Left ventricle myocardium inferior (tissue), 1 donor: Measurements from ENCODE around the gene BBS4. TPM values are rescaled to one million over a fixed set of nuclear protein-coding genes. Genes with fewer than 3 reads are reported as not detected.

Experiments used
- DNase-seq: peaks from one replicate; pipeline ENCODE4 v3.0.0-alpha.2; 2020
- H3K27ac ChIP-seq: fragments of 200-600 bp; replicated peaks from 2 replicates; pipeline ENCODE4 v1.8.0; 2021
- H3K27me3 ChIP-seq: fragments of 200-600 bp; 2 replicates; pipeline ENCODE4 v1.8.0; 2021; ENCODE audit warnings: low read depth
- H3K36me3 ChIP-seq: fragments of 200-600 bp; 2 replicates; pipeline ENCODE4 v1.8.0; 2021
- H3K4me1 ChIP-seq: fragments of 200-600 bp; 2 replicates; pipeline ENCODE4 v1.8.0; 2021
- H3K4me3 ChIP-seq: fragments of 200-600 bp; 2 replicates; pipeline ENCODE4 v1.8.0; 2021; ENCODE audit warnings: mild to moderate bottlenecking, moderate library complexity
- H3K9me3 ChIP-seq: fragments of 200-600 bp; replicated peaks from 2 replicates; pipeline ENCODE4 v1.8.0; 2021
- CTCF ChIP-seq: fragments of 200-600 bp; IDR thresholded peaks from 2 replicates; pipeline ENCODE4 v1.8.0; 2021; ENCODE audit warnings: antibody characterized with exemption, mild to moderate bottlenecking, borderline replicate concordance
- intact Hi-C: fragments of 100-400 bp; cut with micrococcal nuclease; formaldehyde crosslinking; loops from one replicate; pipeline ENCODE4 v1.11.0; 2022
- total RNA-seq: library from RNA; stranded (reverse); fragmentation: NEBNext Ultra II Directional; extraction: Animal tissue kit (Norgen Biotek cat#: 25700); gene quantifications from one replicate; pipeline ENCODE4 v1.2.1, GENCODE V29; 2021
- donor health status: DM: no; HTN: yes; CAD: no; lungs with severe emphysema.

BBS4 gene
- total RNA-seq, 1 donor from 2014 or later = 11.8 TPM

DNA sequence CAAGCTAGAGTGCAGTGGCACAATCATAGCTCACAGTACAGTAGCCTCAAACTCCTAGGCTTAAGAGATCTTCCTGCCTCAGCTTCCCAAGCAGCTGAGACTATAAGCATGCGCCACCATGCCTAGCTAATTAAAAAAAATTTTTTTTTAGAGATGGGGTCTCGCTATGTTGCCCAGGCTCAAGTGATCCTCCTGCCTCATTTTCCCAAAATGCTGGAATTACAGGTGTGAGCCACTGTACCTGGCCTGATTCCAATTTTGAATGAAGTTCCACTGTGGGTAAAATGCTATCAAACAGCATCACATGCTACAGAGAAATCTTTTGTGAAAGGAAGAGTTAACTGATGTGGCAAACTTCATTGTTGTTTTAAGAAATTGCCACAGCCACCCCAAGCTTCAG, 80.0 kb downstream of the BBS4 start:
- peaks cover 77% of the 10 kb centered on the region for H3K36me3 ChIP-seq
- no peak overlapping the region for H3K4me3 ChIP-seq
- peaks cover 23% of the 10 kb centered on the region for H3K9me3 ChIP-seq
- no peak for DNase-seq
- intact Hi-C loops = no loop called here
- no peaks in the 10 kb centered on the region for H3K27me3 ChIP-seq
- TF ChIP-seq CTCF = no peak
- peaks cover 2% of the 10 kb centered on the region for H3K4me1 ChIP-seq
- H3K27ac ChIP-seq = no peak overlapping the region

DNA sequence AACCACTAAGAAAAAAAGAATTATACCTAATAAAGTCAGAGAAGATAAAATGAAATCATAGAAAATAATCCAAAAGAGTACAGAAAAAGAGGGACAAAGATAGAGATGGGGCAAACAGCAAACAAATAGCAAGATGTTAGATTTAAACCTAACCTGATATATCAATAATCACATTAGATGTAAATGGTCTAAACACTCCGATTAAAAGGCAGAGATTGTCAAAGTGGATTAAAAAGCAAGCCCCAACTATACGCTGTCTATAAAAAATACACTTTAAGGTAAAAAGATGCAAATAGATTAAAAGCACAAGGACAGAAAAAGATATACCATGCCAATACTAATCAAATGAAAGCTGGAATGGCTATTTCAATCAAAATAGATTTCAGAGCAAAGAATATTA, 80.8 kb downstream of the BBS4 start:
- DNase-seq = no peak
- H3K36me3 ChIP-seq = peaks cover 84% of the 10 kb centered on the region
- peaks cover 2% of the 10 kb centered on the region for H3K4me1 ChIP-seq
- no peak for TF ChIP-seq CTCF
- no peaks in the 10 kb centered on the region for H3K27me3 ChIP-seq
- no peak overlapping the region for H3K4me3 ChIP-seq
- intact Hi-C loops = no loop called here
- peaks cover 23% of the 10 kb centered on the region for H3K9me3 ChIP-seq
- no peak overlapping the region for H3K27ac ChIP-seq

DNA sequence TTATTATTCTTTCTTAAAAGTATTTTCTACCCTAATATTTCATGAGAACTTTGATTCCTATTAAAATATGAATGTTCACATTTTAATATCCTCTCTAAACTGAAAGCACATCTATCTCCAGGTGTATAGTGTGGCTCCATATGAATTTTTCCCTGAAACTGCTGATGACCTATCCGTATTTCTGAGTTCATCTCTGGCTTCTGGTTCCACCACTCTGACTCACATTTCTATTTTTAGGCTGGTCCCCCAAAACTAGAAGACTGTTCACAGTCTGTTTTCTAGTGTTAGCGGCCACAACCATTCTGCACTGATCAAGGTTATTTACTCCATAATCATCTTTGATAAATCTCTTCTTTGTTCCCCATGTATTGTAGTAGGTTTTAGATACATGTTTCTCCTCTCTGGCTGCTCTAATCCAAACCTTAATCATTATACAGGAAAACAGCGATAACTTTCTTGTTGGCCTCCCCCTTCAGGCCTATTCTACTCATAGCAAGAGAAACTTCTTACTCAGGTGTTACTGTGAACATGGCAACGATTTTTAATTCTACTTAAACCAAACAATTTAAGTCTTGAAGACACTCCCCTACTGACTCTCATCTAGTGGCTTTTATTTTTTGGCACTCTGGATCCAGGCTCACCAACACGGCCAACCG, 84.8 kb downstream of the BBS4 start:
- Histone ChIP-seq H3K9me3 (peaks cover 23% of the 10 kb centered on the region), H3K27me3 (no peaks in the 10 kb centered on the region), H3K36me3 (peaks cover 90% of the 10 kb centered on the region), H3K27ac (no peak overlapping the region), H3K4me1 (no peaks in the 10 kb centered on the region), H3K4me3 (no peak overlapping the region)
- TF ChIP-seq CTCF = no peak
- no peak for DNase-seq
- intact Hi-C loops = no loop called here

GRCh38 chr15:72771329-72771725, 85.3 kb downstream of the BBS4 start:
- Histone ChIP-seq H3K27ac (no peak overlapping the region), H3K4me1 (no peaks in the 10 kb centered on the region), H3K27me3 (no peaks in the 10 kb centered on the region), H3K9me3 (peaks cover 22% of the 10 kb centered on the region), H3K4me3 (no peak overlapping the region), H3K36me3 (peaks cover 85% of the 10 kb centered on the region)
- intact Hi-C loops = no loop called here
- DNase-seq = no peak
- no peak for TF ChIP-seq CTCF

DNA sequence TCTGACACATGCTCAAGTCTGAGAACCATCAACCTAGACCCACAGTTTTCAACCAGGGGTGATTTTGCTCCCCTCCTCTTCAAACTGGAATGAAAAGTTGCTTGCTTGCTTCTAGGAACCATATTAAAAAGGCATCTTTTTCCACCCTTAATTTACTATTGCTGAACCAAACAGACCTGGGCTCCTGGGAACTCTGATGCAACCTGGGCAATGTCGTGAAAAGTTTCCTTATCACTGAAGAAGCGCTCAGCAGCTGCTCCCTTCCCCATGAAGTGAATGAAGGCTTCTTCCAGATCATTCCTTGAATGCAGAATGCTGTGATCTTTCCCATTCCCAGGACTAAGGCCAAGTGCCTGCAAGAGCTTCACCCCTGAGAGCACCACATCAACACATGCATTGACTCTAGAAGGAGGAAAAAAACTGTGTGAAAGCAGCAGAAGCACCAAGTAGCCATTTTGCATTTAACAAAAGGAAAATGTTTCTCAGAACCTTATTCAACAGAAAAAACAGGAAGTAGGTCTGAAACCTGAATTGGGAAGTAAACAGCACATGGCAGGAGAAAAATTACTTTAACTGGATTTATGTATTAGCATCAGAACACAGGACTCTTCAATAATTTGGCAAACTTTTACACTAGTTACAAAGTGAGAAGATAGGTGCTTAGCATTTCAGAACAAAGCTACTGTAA, 88.8 kb downstream of the BBS4 start:
- no peak overlapping the region for H3K27ac ChIP-seq
- peaks cover 3% of the 10 kb centered on the region for H3K4me1 ChIP-seq
- no peak for DNase-seq
- no peaks in the 10 kb centered on the region for H3K9me3 ChIP-seq
- intact Hi-C loops = no loop called here
- H3K36me3 ChIP-seq = peaks cover 58% of the 10 kb centered on the region
- H3K4me3 ChIP-seq = no peak overlapping the region
- H3K27me3 ChIP-seq = no peaks in the 10 kb centered on the region
- TF ChIP-seq CTCF = no peak
